Prostate gland (tissue), 2 donors: ENCODE measurements around the gene ZFYVE9.

ENCODE experiments used
- POLR2A ChIP-seq: fragments of 450-650 bp; IDR thresholded peaks from one replicate; pipeline ENCODE4 v1.6.1; 2016; ENCODE audit warnings: antibody characterized with exemption, mild to moderate bottlenecking
- POLR2AphosphoS5 ChIP-seq: sonication (generic); formaldehyde crosslinking; IDR thresholded peaks from one replicate; pipeline ENCODE4 v1.6.1; 2017; ENCODE audit warnings: antibody characterized with exemption
- TF ChIP-seq, protein P1 (sequence below), 4 experiments: fragments of 200-600 bp in 2 of 4; fragments of 450-650 bp in 2 of 4; sonication (generic) in 2 of 4; IDR thresholded peaks; 1 replicate in 3 of 4; 2 replicates in 1 of 4; pipeline ENCODE4 v1.5.1; 2016 to 2019; ENCODE audit warnings: antibody characterized with exemption in 4 of 4, mild to moderate bottlenecking in 2 of 4, moderate library complexity in 2 of 4

DNA sequence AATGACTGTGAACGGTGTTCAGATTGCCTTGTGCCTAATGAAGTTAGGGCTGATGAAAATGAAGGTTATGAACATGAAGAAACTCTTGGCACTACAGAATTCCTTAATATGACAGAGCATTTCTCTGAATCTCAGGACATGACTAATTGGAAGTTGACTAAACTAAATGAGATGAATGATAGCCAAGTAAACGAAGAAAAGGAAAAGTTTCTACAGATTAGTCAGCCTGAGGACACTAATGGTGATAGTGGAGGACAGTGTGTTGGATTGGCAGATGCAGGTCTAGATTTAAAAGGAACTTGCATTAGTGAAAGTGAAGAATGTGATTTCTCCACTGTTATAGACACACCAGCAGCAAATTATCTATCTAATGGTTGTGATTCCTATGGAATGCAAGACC lies 96.6 kb downstream of the ZFYVE9 start:
- TF ChIP-seq, protein P1, sequence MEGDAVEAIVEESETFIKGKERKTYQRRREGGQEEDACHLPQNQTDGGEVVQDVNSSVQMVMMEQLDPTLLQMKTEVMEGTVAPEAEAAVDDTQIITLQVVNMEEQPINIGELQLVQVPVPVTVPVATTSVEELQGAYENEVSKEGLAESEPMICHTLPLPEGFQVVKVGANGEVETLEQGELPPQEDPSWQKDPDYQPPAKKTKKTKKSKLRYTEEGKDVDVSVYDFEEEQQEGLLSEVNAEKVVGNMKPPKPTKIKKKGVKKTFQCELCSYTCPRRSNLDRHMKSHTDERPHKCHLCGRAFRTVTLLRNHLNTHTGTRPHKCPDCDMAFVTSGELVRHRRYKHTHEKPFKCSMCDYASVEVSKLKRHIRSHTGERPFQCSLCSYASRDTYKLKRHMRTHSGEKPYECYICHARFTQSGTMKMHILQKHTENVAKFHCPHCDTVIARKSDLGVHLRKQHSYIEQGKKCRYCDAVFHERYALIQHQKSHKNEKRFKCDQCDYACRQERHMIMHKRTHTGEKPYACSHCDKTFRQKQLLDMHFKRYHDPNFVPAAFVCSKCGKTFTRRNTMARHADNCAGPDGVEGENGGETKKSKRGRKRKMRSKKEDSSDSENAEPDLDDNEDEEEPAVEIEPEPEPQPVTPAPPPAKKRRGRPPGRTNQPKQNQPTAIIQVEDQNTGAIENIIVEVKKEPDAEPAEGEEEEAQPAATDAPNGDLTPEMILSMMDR (IDR thresholded peaks at IDR 0.05), result no peak
- TF ChIP-seq POLR2A, result no peak
- no peak for TF ChIP-seq POLR2AphosphoS5
